IPS-18a (cell line): Measurements from ENCODE around the gene BAD.

Source experiments
- H3K27ac ChIP-seq: one replicate; pipeline ENCODE4 v1.5.1; 2013; ENCODE audit warnings: low read length
- H3K27me3 ChIP-seq: one replicate; pipeline ENCODE4 v1.6.1; 2013; ENCODE audit warnings: mild to moderate bottlenecking, low read length; ENCODE audit not compliant: control insufficient read depth, insufficient read depth
- H3K36me3 ChIP-seq: one replicate; pipeline ENCODE4 v1.6.1; 2013; ENCODE audit warnings: low read depth, low read length; ENCODE audit not compliant: control insufficient read depth
- H3K4me1 ChIP-seq: one replicate; pipeline ENCODE4 v1.6.1; 2013; ENCODE audit warnings: low read depth, low read length; ENCODE audit not compliant: control insufficient read depth
- H3K4me3 ChIP-seq: one replicate; pipeline ENCODE4 v1.5.1; 2013; ENCODE audit warnings: low read length
- H3K9ac ChIP-seq: one replicate; pipeline ENCODE4 v1.6.1; 2013; ENCODE audit warnings: mild to moderate bottlenecking, low read length, moderate library complexity
- H3K9me3 ChIP-seq: one replicate; pipeline ENCODE4 v1.6.1; 2013; ENCODE audit warnings: low read depth, low read length; ENCODE audit not compliant: control insufficient read depth

BAD gene

DNA sequence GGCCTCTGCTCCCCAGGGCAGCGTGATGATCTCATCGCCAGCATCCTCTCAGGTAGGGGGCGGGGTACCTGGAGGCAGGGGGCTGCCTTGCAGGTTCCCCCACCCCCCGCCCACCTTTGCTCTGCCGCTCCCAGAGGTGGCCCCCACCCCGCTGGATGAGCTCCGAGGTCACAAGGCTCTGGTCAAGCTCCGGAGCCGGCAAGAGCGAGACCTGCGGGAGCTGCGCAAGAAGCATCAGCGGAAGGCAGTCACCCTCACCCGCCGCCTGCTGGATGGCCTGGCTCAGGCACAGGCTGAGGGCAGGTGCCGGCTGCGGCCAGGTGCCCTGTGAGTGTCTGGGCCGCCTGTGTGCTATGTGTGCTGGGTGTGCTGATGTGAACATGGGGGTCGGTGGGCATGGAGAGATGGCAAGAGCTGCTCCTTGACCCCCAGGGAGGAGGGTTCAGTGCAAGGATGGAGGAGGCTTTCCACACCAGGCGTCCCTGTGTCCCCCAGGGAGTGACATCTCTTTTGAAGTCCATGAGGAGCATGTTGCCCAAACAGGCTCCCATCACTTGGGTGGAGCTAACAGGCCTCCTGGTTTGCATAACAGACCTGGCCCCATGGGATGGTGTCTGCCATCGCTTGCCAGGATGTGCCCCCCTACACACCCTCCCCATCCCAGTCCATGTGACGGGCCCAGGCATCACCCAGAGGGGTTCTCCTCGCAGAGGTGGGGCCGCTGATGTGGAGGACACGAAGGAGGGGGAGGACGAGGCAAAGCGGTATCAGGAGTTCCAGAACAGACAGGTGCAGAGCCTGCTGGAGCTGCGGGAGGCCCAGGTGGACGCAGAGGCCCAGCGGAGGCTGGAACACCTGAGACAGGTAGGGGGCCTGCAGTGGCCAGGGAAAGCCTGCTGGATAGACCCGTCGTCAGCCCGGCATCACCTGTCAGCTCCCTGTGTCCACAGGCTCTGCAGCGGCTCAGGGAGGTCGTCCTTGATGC is 19.0 kb downstream of the BAD start:
- Histone ChIP-seq H3K9me3 (no peaks in the 10 kb centered on the region), H3K27me3 (no peaks in the 10 kb centered on the region), H3K4me3 (no peak overlapping the region), H3K27ac (no peak overlapping the region), H3K36me3 (peaks cover 37% of the 10 kb centered on the region), H3K9ac (no peak overlapping the region), H3K4me1 (peaks cover 8% of the 10 kb centered on the region)

GRCh38 chr11:64264371-64264852 is 20.1 kb downstream of the BAD start:
- Histone ChIP-seq H3K4me3 (no peak overlapping the region), H3K27me3 (no peaks in the 10 kb centered on the region), H3K9me3 (no peaks in the 10 kb centered on the region), H3K27ac (no peak overlapping the region), H3K36me3 (peaks cover 46% of the 10 kb centered on the region), H3K9ac (no peak overlapping the region), H3K4me1 (peaks cover 8% of the 10 kb centered on the region)

DNA sequence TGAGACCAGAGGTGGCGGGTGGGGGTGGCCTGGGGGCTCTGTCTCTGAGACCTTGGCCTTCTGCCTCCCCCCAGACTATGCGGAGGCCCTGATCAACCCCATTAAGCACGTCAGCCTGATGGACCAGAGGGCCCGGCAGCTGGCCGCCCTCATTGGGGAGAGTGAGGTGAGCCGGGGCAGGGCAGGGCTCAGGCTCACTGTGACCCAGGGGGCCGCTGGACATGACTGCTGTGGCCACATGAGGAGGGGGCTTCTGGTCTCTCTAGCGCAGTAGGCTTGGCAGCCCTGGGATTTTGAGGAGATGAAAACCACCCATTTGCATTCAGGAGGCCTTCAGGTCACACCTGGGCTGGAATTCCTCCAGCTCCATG is 20.5 kb downstream of the BAD start:
- H3K36me3 ChIP-seq: peaks cover 49% of the 10 kb centered on the region
- H3K9ac ChIP-seq: no peak overlapping the region

DNA sequence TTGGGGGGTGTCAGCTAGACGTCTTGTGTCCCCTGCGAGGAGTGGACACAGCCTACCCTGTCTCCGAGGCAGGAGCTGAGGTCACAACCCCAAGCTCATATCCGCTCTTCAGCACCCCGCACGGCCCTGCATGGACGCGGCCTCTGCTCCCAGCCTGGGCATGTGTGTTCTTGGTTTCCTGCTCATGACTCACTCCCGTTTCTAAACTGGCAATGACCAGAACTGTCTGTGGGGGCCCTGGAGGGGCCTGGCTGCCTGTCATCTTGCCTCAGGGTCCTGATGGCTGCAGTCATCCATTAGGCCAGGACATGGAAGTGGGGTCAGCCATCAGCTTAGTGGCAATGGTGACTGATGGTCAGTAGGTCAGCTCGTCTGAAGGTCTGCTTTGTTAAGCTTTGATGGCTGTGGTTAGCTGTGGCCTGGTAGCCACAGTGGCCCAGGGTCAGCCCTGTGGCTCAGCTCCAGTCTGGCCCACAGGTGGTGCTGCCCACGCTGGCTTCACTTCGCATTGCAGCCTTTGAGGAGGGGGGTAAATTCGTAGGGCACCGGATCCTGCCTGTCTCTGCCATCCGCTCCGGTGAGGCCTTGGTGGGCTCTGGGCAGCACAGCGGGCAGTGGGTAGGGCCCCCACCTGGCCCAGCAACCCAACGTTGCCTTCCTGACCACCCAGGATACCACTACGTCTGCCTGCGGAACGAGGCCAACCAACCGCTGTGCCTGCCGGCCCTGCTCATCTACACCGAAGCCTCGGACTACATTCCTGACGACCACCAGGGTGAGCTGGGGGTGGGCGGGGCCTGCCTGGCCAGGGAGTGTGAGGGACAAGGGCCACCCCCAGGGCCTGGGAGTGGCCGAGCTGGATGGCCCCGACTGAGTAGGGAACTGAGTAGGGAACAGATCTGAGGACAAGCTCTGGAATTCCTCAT is 21.2 kb downstream of the BAD start:
- Histone ChIP-seq H3K36me3 (peaks cover 54% of the 10 kb centered on the region), H3K9ac (no peak overlapping the region)

More for the DNA sequence above, 20.5 kb downstream of the BAD start:
- Histone ChIP-seq H3K9me3 (no peaks in the 10 kb centered on the region), H3K27ac (no peak overlapping the region), H3K4me3 (no peak overlapping the region), H3K27me3 (no peaks in the 10 kb centered on the region), H3K4me1 (peaks cover 8% of the 10 kb centered on the region)

DNA sequence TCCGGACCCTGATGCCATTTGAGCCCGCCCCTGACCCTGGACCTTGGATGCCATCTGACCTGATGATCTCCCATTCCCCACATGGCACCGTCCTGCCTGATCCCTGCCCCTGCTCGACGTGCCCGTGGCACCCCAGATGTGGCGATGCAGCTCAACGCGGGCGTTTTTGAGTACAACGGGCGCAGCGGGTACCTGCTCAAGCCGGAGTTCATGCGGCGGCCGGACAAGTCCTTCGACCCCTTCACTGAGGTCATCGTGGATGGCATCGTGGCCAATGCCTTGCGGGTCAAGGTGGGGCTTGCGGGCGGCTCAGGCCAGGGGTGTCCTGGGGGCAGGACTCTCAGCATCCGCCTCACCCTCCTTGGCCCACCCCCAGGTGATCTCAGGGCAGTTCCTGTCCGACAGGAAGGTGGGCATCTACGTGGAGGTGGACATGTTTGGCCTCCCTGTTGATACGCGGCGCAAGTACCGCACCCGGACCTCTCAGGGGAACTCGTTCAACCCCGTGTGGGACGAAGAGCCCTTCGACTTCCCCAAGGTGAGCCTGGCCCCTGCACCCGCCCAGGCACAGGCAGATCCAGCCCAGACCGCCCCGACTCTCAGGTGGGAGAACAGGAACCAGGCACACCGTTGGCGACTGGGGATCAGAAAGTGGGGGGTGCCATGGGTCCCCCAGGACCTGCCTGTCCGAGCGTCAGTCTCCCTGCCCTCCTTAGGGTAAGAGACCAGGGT is 22.0 kb downstream of the BAD start:
- no peaks in the 10 kb centered on the region for H3K27me3 ChIP-seq
- no peak overlapping the region for H3K4me3 ChIP-seq
- no peaks in the 10 kb centered on the region for H3K9me3 ChIP-seq
- H3K36me3 ChIP-seq: peaks cover 58% of the 10 kb centered on the region
- H3K27ac ChIP-seq: no peak overlapping the region
- no peak overlapping the region for H3K9ac ChIP-seq
- H3K4me1 ChIP-seq: peaks cover 2% of the 10 kb centered on the region

More for the DNA sequence above, 21.2 kb downstream of the BAD start:
- Histone ChIP-seq H3K4me1 (peaks cover 2% of the 10 kb centered on the region), H3K9me3 (no peaks in the 10 kb centered on the region), H3K27ac (no peak overlapping the region), H3K4me3 (no peak overlapping the region), H3K27me3 (no peaks in the 10 kb centered on the region)

DNA sequence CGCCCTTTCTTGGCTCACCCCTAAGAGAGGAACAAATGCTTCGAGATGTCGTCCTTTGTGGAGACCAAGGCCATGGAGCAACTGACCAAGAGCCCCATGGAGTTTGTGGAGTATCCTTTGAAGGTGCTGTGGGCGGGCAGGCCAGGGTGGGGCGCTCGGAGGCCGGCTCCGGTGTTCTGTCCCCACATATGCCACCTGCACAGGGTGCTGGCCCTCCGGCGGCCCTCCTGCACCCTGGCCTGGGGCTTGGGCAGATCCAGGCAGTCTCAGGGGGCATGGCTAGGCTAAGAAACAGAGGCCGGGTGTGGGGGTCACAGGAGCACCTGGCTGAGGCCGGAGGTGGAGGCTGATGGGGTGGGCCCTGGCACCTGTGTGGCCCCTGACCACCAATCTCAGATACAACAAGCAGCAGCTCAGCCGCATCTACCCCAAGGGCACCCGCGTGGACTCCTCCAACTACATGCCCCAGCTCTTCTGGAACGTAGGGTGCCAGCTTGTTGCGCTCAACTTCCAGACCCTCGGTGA is 22.8 kb downstream of the BAD start:
- H3K36me3 ChIP-seq: peaks cover 58% of the 10 kb centered on the region
- H3K4me3 ChIP-seq: no peak overlapping the region
- no peak overlapping the region for H3K9ac ChIP-seq
- no peaks in the 10 kb centered on the region for H3K27me3 ChIP-seq
- H3K27ac ChIP-seq: no peak overlapping the region
- peaks cover 2% of the 10 kb centered on the region for H3K4me1 ChIP-seq
- H3K9me3 ChIP-seq: no peaks in the 10 kb centered on the region

DNA sequence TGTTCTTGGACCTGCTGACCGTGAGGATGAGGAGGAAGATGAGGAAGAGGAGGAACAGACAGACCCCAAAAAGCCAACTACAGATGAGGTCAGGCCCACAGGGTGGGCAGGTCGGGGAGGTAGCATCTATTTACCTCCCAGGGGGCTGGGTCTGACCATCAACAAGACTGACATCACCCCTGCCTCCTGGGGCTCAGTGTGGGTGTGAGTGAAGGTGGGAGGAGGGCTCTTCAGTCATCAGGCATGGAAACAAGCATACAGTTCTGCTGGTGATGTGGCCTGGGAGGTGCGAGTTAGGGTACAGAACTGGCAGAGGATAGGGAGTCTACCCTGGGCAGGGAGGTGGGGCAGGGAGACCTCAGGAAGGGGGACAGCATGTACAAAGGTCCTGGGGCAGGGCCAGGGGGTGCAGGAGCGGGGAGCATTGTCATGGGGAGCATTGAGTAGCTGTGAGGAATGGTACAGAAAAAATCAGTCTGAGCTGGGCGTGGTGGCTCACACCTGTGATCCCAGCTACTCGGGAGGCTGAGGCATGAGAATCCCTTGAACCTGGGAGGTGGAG is 24.2 kb downstream of the BAD start:
- Histone ChIP-seq H3K36me3 (peaks cover 60% of the 10 kb centered on the region), H3K4me1 (peaks cover 2% of the 10 kb centered on the region), H3K9ac (no peak overlapping the region), H3K4me3 (no peak overlapping the region), H3K27ac (no peak overlapping the region), H3K9me3 (no peaks in the 10 kb centered on the region), H3K27me3 (no peaks in the 10 kb centered on the region)

DNA sequence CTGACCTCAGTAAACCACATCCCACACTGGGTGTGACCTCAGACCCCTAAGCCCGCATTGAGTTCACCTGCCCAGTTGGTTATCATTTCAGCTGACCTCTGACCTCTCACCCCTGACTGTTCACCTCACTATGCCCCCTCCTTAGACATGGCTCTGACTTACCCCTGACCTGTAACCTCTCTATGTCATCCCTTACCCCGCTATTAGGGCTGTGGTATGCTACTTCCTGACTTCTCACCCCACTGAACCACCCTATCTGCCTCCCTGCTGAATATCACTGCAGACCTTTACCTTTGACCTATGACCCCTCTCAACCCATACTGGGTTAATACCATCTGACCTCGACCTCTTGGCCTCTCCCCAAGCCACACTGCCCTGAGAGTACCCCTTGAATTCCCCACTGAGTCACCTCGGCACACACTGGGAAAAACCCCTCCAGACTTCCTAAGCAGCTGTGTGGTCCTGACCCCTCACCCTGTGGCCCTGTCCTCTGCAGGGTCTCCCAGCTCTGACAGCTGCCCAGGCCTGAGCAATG is 24.9 kb downstream of the BAD start:
- H3K27ac ChIP-seq: no peak overlapping the region
- H3K4me3 ChIP-seq: no peak overlapping the region

GRCh38 chr11:64258946-64259532 is 25.4 kb downstream of the BAD start:
- peaks cover 2% of the 10 kb centered on the region for H3K4me1 ChIP-seq
- no peaks in the 10 kb centered on the region for H3K27me3 ChIP-seq
- H3K9me3 ChIP-seq: no peaks in the 10 kb centered on the region
- peaks cover 64% of the 10 kb centered on the region for H3K36me3 ChIP-seq
- no peak overlapping the region for H3K27ac ChIP-seq
- no peak overlapping the region for H3K9ac ChIP-seq
- no peak overlapping the region for H3K4me3 ChIP-seq

More for the DNA sequence above, 24.9 kb downstream of the BAD start:
- no peaks in the 10 kb centered on the region for H3K27me3 ChIP-seq
- peaks cover 2% of the 10 kb centered on the region for H3K4me1 ChIP-seq
- no peak overlapping the region for H3K9ac ChIP-seq
- H3K36me3 ChIP-seq: peaks cover 64% of the 10 kb centered on the region
- H3K9me3 ChIP-seq: no peaks in the 10 kb centered on the region

DNA sequence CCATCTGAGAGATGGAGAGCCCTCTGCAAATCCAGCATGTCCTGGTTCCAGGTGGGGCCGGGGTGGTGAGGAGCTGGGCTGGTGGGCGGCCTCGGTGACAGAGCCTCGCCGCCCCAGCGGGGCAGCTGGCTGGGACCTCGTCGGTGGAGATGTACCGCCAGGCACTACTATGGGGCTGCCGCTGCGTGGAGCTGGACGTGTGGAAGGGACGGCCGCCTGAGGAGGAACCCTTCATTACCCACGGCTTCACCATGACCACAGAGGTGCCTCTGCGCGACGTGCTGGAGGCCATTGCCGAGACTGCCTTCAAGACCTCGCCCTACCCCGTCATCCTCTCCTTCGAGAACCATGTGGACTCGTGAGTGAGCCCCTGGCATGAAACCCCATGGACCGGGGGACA is 26.1 kb downstream of the BAD start:
- H3K27me3 ChIP-seq: no peaks in the 10 kb centered on the region
- H3K9me3 ChIP-seq: no peaks in the 10 kb centered on the region
- H3K4me3 ChIP-seq: no peak overlapping the region
- H3K9ac ChIP-seq: no peak overlapping the region
- no peak overlapping the region for H3K27ac ChIP-seq
- H3K36me3 ChIP-seq: peaks cover 64% of the 10 kb centered on the region
- H3K4me1 ChIP-seq: peaks cover 2% of the 10 kb centered on the region
